Activated CD8-positive, alpha-beta T cell treated with anti-CD3 and anti-CD28 coated beads, Interleukin-2, amount 10 ng/mL, durations not matched to agents 7 days and 5 days (primary cell): Measurements from ENCODE around the gene HEBP2. TPM values are rescaled to one million over a fixed set of nuclear protein-coding genes. Genes with fewer than 3 reads are reported as not detected.
"Not testable (repeated sequence)": the region's sequence is repeated elsewhere in the genome, so short reads cannot be mapped to it uniquely, and the experiment has no call there.

ENCODE experiments used
- ATAC-seq: fragments of 150-1000 bp; cut with Tn5 transposase; one replicate; pipeline ENCODE4 v1.10.0; 2021; ENCODE audit warnings: moderate library complexity
- CTCF ChIA-PET: fragments of 350-600 bp; sonication (Branson Sonifier 250); formaldehyde crosslinking; loops from one replicate; lab custom pipeline; 2021; ENCODE audit warnings: antibody characterized with exemption; lab: Charles Lee
- POLR2A ChIA-PET: fragments of 350-600 bp; sonication (Branson Sonifier 250); formaldehyde crosslinking; loops from one replicate; lab custom pipeline; 2021; ENCODE audit warnings: antibody characterized with exemption; lab: Charles Lee
- DNase-seq: peaks from one replicate; pipeline ENCODE4 v3.0.0-alpha.2; 2020
- H3K27ac Mint-ChIP-seq: one replicate; pipeline ENCODE4 v1.8.0; 2021; ENCODE audit warnings: mild to moderate bottlenecking, mixed read lengths
- H3K27me3 Mint-ChIP-seq: one replicate; pipeline ENCODE4 v1.8.0; 2021; ENCODE audit warnings: low read depth, mixed read lengths
- H3K36me3 Mint-ChIP-seq: one replicate; pipeline ENCODE4 v1.8.0; 2021; ENCODE audit warnings: low read depth, mixed read lengths
- H3K4me1 Mint-ChIP-seq: one replicate; pipeline ENCODE4 v1.8.0; 2021; ENCODE audit warnings: low read depth, mixed read lengths
- H3K4me3 Mint-ChIP-seq: one replicate; pipeline ENCODE4 v1.8.0; 2021; ENCODE audit warnings: mild to moderate bottlenecking, mixed read lengths
- H3K9me3 Mint-ChIP-seq: one replicate; pipeline ENCODE4 v1.8.0; 2022; ENCODE audit warnings: mixed read lengths; ENCODE audit not compliant: insufficient read depth
- total RNA-seq, 2 experiments: library from RNA; stranded (reverse); gene quantifications; one replicate each; pipeline ENCODE4 v1.2.3, GENCODE V29; 2021

HEBP2 gene
- total RNA-seq, 2 experiments from 2014 or later, result 40.8 to 43.5 TPM

DNA sequence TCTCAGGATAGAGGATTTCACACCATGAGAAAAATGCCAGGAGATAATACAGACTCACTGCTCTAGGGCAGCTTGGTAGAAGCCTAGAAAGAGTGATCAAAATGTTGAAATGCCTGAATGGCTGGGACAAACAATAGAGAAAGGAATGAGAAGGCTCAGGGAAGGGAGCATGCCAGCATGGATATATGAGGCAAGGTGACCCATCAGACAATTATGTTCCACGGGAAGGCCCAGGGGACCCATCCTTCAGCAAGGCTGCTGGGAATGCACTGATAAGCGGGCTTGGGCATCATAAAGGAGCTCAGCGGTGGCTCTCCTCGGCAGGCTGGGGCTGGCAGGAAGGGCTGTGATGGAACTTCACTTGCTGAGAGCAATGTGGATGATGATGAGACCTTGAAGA, 12.2 kb downstream of the HEBP2 start:
- Mint-ChIP-seq H3K4me1 (peaks cover 8% of the 10 kb centered on the region), H3K27me3 (no peaks in the 10 kb centered on the region), H3K36me3 (peaks cover 41% of the 10 kb centered on the region), H3K9me3 (no peaks in the 10 kb centered on the region), H3K4me3 (no peak overlapping the region), H3K27ac (no peak overlapping the region)
- ChIA-PET CTCF (interaction anchor here (0.9 to 1.2 kb wide), 2 partner anchors 9 to 93 kb away, joined by 3 read pairs; no protein-coding TSS in a partner anchor), POLR2A (interaction anchor here (0.6 kb wide), 1 partner anchor 9 kb away, joined by 3 read pairs; no protein-coding TSS in a partner anchor)
- DNase-seq (no peak), ATAC-seq (no peak)

DNA sequence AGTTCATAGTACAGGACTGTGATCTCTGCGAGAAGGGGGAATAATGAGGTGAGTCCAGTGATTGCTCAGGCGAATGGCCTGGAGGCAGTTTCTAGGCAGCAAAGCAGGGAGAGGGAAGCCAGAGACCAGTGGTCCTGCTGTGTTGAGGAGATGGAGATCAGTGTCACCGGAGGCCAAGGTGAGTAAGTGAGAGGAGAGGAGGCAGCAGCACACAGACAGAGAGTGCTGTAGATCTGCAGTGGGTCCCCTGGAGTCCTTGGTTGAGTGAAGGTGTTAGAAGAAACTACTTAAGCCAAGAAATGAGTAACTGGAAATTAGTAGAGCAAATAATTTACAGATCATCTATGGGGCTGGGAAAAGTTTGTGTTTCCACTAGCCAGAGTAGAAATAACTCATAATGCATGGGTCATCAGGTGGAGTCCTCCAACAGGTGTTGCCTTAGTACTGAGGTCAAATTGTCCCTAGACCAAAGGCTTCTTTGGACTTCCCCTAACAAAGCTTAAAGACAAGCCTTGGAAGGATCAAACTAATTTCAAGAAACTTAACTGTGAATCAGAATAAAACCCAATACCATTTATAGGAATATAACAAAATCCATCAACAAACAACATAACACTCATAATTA, 13.6 kb downstream of the HEBP2 start:
- H3K9me3 Mint-ChIP-seq, result no peaks in the 10 kb centered on the region
- ATAC-seq (no peak), DNase-seq (no peak)
- H3K4me1 Mint-ChIP-seq, result peaks cover 2% of the 10 kb centered on the region
- ChIA-PET POLR2A (no interaction called here), CTCF (no interaction called here)
- peaks cover 33% of the 10 kb centered on the region for H3K36me3 Mint-ChIP-seq
- no peak overlapping the region for H3K27ac Mint-ChIP-seq
- no peak overlapping the region for H3K4me3 Mint-ChIP-seq
- no peaks in the 10 kb centered on the region for H3K27me3 Mint-ChIP-seq

DNA sequence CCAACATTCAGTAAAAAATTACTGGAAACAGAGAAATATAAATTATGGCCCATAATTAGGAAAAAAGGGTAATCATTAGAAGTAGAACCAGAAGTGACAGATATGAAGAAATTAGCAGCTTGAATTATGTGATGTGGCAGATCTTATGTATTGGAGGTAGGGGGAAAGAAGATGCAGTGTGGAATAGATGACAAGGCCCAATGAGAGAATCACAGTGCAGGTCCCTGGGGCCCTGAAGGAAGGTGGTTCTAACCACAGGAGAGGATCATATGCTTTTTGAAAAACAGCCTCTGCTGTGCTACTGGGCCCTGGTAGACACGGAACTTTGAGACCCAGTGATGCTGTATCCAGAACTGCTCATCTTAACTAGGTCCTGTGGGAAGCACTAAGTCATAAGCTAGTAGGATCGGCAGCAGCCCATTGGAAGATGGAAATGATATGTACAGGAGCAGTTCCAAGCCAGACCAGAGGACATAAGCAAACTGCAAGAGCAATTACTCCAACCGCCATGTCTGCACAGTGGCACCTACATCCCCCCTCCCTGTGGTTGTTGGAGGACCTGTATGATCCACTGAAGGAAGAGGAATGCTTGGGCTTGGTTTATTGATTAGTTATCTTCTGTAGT, 14.2 kb downstream of the HEBP2 start:
- H3K4me3 Mint-ChIP-seq, result no peak overlapping the region
- no peak overlapping the region for H3K27ac Mint-ChIP-seq
- no peaks in the 10 kb centered on the region for H3K9me3 Mint-ChIP-seq
- peaks cover 7% of the 10 kb centered on the region for H3K4me1 Mint-ChIP-seq
- ATAC-seq (no peak), DNase-seq (no peak)
- ChIA-PET CTCF (interaction anchor here (0.9 kb wide), 1 partner anchor 91 kb away, joined by 3 read pairs; no protein-coding TSS in a partner anchor), POLR2A (no interaction called here)
- peaks cover 27% of the 10 kb centered on the region for H3K36me3 Mint-ChIP-seq
- H3K27me3 Mint-ChIP-seq, result no peaks in the 10 kb centered on the region

DNA sequence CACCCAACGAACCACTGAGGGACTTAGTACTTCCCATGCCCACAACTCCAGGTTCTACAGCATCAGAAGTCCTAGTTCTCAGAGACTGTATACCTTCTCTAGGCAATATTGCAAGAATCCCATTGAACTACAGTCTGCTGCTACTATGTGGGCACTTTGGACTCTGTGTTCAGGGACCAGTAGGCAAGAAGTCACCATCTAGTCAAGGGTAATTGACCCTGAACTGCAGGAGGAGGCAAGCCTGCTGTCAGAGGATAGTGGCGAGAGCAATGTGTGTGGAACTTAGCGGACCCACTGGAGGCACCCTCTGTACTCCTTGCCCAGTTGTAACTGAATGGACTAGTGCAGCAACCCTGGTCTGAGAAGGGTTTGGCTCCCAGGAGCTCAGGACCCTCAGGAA, 15.7 kb downstream of the HEBP2 start:
- CTCF ChIA-PET, result interaction anchor here (1.3 kb wide), 1 partner anchor 10 kb away, joined by 3 read pairs; no protein-coding TSS in a partner anchor
- ATAC-seq, result no peak
- no peaks in the 10 kb centered on the region for H3K27me3 Mint-ChIP-seq
- H3K9me3 Mint-ChIP-seq, result no peaks in the 10 kb centered on the region
- POLR2A ChIA-PET, result no interaction called here
- H3K4me3 Mint-ChIP-seq, result no peak overlapping the region
- peaks cover 11% of the 10 kb centered on the region for H3K4me1 Mint-ChIP-seq
- no peak overlapping the region for H3K27ac Mint-ChIP-seq
- no peak for DNase-seq
- peaks cover 20% of the 10 kb centered on the region for H3K36me3 Mint-ChIP-seq

DNA sequence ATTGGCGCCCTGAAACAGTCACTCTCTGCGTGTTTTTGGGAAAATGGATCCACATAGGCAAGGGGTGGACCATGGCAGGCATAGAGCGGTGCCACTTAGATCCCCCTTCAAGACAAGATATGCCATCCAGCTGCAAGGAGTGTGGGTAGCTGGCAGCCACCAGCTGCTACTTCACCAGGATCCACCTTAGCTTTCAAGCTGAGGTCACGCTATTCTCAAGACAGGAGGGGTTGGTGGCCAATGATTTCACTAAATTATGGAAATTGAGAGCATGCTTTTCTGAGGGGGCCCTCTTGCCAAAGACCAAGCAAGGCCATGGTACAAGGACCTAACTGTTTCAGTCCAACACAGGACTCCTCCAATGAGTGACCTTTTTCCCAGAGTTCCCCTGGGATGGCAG, 16.3 kb downstream of the HEBP2 start:
- Mint-ChIP-seq H3K4me3 (no peak overlapping the region), H3K4me1 (peaks cover 11% of the 10 kb centered on the region), H3K27ac (no peak overlapping the region), H3K36me3 (peaks cover 16% of the 10 kb centered on the region), H3K27me3 (no peaks in the 10 kb centered on the region), H3K9me3 (no peaks in the 10 kb centered on the region)
- DNase-seq (no peak), ATAC-seq (no peak)
- ChIA-PET POLR2A (no interaction called here), CTCF (interaction anchor here (1.3 kb wide), 1 partner anchor 9 kb away, joined by 3 read pairs; no protein-coding TSS in a partner anchor)

DNA sequence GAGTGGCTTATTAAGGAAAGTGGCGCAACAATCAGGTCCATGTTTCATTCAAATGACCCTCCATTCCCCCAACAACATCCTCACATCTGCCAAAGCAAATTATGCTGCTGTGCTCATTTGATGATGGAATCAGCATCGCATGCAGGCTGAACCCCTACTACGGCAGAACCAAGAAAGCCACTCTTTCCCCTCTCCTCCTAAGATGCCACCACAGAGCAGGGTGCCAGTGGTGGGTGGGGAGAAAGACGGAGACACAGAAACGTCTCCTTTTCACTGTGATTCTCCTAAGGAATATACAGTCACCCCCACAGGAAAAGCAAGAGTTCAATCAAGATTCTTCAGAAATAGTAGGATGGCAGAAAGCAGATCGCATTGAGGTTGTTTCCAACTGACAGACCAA, 17.1 kb downstream of the HEBP2 start:
- DNase-seq, result no peak
- H3K9me3 Mint-ChIP-seq, result no peaks in the 10 kb centered on the region
- no peak overlapping the region for H3K4me3 Mint-ChIP-seq
- peaks cover 14% of the 10 kb centered on the region for H3K36me3 Mint-ChIP-seq
- no peak overlapping the region for H3K27ac Mint-ChIP-seq
- POLR2A ChIA-PET, result no interaction called here
- H3K4me1 Mint-ChIP-seq, result peaks cover 11% of the 10 kb centered on the region
- CTCF ChIA-PET, result no interaction called here
- H3K27me3 Mint-ChIP-seq, result no peaks in the 10 kb centered on the region
- no peak for ATAC-seq

DNA sequence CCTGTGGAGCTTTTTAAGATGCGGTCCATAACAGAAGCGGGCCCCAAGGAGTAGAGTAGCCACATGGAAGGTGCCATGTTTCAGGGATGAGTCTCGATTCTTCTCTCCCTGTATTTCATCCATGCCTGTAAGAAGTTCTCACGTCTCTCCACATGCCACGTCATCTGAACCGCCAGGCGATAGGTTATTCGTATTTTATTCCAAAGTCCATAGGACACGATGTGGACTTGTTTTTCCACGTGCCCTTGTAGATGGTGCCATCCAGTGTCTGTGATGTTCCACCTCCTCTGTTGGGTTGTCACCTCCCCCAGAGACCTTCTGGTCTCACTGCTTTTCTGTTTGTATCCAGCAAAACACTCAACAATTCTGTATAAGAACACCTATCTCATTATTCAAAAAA, 17.6 kb downstream of the HEBP2 start:
- H3K27me3 Mint-ChIP-seq, result no peaks in the 10 kb centered on the region
- ChIA-PET POLR2A (no interaction called here), CTCF (no interaction called here)
- no peak overlapping the region for H3K4me3 Mint-ChIP-seq
- DNase-seq (no peak), ATAC-seq (no peak)
- no peaks in the 10 kb centered on the region for H3K9me3 Mint-ChIP-seq
- H3K4me1 Mint-ChIP-seq, result peaks cover 11% of the 10 kb centered on the region
- H3K27ac Mint-ChIP-seq, result no peak overlapping the region
- H3K36me3 Mint-ChIP-seq, result peaks cover 13% of the 10 kb centered on the region

DNA sequence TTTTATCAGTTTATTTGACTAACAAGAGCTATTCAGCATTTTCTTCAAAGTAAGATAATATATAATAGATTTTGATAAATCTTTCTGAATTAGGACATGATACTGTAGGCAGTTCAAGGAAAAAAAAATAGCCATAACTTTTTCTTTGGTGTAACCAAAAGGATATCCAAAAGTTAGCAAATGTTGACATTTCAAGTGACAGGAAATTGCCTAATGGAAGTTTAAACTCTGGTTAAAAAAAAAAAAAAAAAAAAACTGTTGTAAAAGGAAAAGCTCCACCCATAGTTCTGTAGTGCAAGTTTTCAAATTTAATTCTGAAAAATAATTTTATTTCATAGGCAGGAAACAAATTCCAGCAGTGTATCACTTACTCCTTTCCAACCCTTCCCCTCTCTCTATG, 18.8 kb downstream of the HEBP2 start:
- POLR2A ChIA-PET, result no interaction called here
- Mint-ChIP-seq H3K27ac (no peak overlapping the region), H3K27me3 (no peaks in the 10 kb centered on the region), H3K9me3 (no peaks in the 10 kb centered on the region), H3K4me3 (no peak overlapping the region), H3K4me1 (peaks cover 11% of the 10 kb centered on the region), H3K36me3 (peaks cover 9% of the 10 kb centered on the region)
- no peak for ATAC-seq
- CTCF ChIA-PET, result interaction anchor here (1.0 kb wide), 2 partner anchors 17 to 86 kb away, joined by 4 to 5 read pairs; no protein-coding TSS in a partner anchor
- DNase-seq, result no peak

DNA sequence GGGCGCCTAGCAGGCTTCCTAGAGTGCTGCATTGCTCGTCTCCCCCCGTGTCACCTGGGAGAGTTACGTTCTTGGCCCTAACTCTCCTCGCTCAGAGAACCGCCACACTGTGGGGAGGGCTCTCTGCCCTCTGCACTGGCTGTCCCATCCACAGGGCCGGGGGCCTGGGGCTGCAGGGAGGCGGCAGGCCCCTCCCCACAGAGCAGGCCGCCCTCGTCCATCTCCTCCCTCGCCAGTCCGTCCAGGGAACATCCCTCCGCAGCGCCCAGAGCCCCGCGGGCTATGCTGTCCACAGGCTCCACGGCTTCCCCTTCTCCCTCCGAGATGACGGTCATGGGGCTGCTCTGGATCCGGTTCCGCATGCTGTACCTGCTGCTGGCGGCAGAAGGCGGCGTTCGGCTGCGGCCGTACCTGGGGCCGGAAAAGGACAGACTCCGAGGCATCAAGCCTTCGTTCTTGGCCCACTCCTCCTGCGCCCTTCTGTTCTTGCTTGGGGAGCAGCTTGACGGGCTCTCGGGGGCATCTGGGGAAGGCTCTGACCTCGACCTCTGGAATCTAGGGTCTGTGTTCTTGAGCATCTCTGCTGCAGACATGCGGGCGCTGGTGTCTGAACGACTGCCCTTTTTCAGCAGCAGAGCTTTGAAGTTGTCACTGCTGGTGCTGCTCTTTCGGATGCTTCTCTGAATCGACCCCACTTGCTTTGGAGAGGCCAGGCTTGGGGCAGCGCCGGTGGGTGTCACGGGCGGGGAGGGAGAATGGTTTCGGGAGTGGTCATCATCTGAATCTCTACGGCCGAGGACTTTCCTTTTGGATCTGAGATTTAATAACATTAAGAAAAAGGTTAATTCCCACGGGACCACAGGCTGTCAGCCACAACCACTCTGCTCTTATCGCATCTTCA, 20.2 kb downstream of the HEBP2 start:
- Mint-ChIP-seq H3K36me3 (no peaks in the 10 kb centered on the region), H3K9me3 (no peaks in the 10 kb centered on the region), H3K4me1 (peaks cover 12% of the 10 kb centered on the region), H3K4me3 (no peak overlapping the region), H3K27me3 (no peaks in the 10 kb centered on the region), H3K27ac (no peak overlapping the region)
- DNase-seq, result no peak
- ChIA-PET POLR2A (no interaction called here), CTCF (interaction anchor here (0.9 to 8.4 kb wide), 4 partner anchors 18 to 92 kb away, joined by 3 to 120 read pairs (median 37); no protein-coding TSS in a partner anchor)
- no peak for ATAC-seq

DNA sequence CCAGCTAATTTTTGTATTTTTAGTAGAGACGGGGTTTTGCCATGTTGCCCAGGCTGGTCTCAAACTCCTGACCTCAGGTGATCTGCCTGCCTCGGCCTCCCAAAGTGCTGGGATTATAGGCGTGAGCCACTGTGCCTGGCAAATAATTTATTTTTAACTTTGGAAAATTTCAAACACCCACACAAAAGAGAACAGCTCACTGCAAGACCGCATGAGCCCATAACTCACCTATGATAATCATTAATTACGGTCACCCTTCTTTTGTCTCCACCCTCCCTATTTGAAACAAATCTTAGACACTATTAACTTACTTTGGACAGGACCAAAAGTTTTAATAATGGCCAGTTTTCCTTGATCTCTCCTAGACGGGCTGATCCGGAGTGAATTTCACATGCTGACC, 21.2 kb downstream of the HEBP2 start:
- POLR2A ChIA-PET, DNase-seq, H3K27me3 Mint-ChIP-seq, H3K36me3 Mint-ChIP-seq, ATAC-seq, H3K9me3 Mint-ChIP-seq, H3K27ac Mint-ChIP-seq, H3K4me3 Mint-ChIP-seq: not testable (repeated sequence)
- CTCF ChIA-PET, result interaction anchor here (1.1 to 8.4 kb wide), 5 partner anchors 11 to 95 kb away, joined by 3 to 120 read pairs (median 15); no protein-coding TSS in a partner anchor
- H3K4me1 Mint-ChIP-seq, result peaks cover 13% of the 10 kb centered on the region

DNA sequence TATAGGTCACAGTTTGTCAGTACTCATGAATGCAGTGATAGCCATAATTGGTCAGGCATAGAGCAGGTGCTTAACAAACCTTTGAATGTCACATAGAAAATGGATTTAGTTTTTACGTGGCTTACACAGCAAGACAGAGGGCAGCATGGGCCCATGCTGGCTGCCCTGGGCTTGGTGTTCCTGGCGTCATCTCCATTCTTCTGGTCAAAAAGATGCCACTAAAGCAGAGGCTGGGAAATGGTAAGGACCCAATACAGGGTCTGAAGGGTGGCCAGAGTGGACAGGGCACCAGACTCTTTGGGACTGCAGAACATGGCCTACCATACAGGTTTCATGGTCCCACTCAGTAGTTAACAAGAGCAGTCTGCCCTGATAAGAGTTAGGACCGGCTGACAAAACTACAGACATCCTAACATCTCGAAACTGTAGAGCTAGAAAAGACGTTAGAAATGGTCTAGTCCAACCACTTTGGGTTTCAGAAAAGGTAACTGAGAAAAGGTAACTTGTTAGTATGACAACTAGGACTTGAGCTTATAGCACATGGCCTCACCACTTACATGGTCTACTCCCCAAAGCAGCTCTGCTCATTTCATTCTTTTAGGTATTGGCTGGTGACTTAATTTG, 22.6 kb downstream of the HEBP2 start:
- no peak overlapping the region for H3K27ac Mint-ChIP-seq
- H3K9me3 Mint-ChIP-seq, result no peaks in the 10 kb centered on the region
- H3K36me3 Mint-ChIP-seq, result no peaks in the 10 kb centered on the region
- DNase-seq (no peak), ATAC-seq (no peak)
- CTCF ChIA-PET, result interaction anchor here (0.6 to 8.4 kb wide), 11 partner anchors 9 to 1799 kb away, joined by 3 to 120 read pairs (median 4); no protein-coding TSS in a partner anchor
- POLR2A ChIA-PET, result no interaction called here
- H3K27me3 Mint-ChIP-seq, result no peaks in the 10 kb centered on the region
- H3K4me3 Mint-ChIP-seq, result no peak overlapping the region
- peaks cover 13% of the 10 kb centered on the region for H3K4me1 Mint-ChIP-seq
